ENCODE measurements around the gene STK32C.

DNA sequence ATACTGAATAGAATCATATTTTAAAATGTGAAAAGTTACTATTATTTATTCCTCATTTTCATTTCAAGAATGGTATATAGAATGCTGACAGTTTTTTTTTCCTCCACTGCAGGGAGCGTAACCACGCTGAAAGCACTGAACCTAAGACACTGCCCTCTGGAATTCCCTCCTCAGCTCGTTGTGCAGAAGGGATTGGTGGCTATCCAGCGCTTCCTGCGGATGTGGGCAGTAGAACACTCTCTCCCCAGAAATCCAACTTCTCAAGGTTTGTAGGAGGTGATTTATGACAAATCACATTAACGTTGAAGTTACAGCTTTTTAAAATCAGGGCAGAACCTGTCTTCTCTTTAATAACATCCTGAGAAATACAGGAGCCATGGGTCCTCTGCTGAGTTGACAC lies 36.6 kb upstream of the STK32C start:
- TF ChIP-seq, protein P1, sequence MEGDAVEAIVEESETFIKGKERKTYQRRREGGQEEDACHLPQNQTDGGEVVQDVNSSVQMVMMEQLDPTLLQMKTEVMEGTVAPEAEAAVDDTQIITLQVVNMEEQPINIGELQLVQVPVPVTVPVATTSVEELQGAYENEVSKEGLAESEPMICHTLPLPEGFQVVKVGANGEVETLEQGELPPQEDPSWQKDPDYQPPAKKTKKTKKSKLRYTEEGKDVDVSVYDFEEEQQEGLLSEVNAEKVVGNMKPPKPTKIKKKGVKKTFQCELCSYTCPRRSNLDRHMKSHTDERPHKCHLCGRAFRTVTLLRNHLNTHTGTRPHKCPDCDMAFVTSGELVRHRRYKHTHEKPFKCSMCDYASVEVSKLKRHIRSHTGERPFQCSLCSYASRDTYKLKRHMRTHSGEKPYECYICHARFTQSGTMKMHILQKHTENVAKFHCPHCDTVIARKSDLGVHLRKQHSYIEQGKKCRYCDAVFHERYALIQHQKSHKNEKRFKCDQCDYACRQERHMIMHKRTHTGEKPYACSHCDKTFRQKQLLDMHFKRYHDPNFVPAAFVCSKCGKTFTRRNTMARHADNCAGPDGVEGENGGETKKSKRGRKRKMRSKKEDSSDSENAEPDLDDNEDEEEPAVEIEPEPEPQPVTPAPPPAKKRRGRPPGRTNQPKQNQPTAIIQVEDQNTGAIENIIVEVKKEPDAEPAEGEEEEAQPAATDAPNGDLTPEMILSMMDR (IDR thresholded peaks at IDR 0.05), result no peak
- TF ChIP-seq POLR2A (IDR thresholded peaks at IDR 0.05), result no peak

Measured in breast epithelium (tissue), 3 donors.